ENCODE results near the gene RNF150.

The RNF150 gene

GRCh38 chr4:141130947-141131605, 2.2 kb downstream of the RNF150 start:
- DNase-seq: no peak

GRCh38 chr4:141127884-141128283, 5.4 kb downstream of the RNF150 start:
- no peak for DNase-seq

GRCh38 chr4:141126769-141127168, 6.5 kb downstream of the RNF150 start:
- DNase-seq: no peak

- DNase-seq: no peak
Measured at GRCh38 chr4:141124224-141124623, 9.0 kb downstream of the RNF150 start.

GRCh38 chr4:141121768-141122454, 11.4 kb downstream of the RNF150 start:
- no peak for DNase-seq

- no peak for DNase-seq
Measured at GRCh38 chr4:141121101-141121500, 12.2 kb downstream of the RNF150 start.

- DNase-seq: no peak
Measured at GRCh38 chr4:141120036-141120593, 13.2 kb downstream of the RNF150 start.

GRCh38 chr4:141119071-141119470, 14.2 kb downstream of the RNF150 start:
- no peak for DNase-seq

- DNase-seq: no peak
Measured at GRCh38 chr4:141118381-141118780, 14.9 kb downstream of the RNF150 start.

GRCh38 chr4:141117935-141118334, 15.3 kb downstream of the RNF150 start:
- DNase-seq: no peak

GRCh38 chr4:141109983-141110382, 23.3 kb downstream of the RNF150 start:
- DNase-seq: no peak

- no peak for DNase-seq
Measured at GRCh38 chr4:141107927-141108326, 25.3 kb downstream of the RNF150 start.

- DNase-seq: no peak
Measured at GRCh38 chr4:141102367-141102766, 30.9 kb downstream of the RNF150 start.

GRCh38 chr4:141101511-141101910, 31.8 kb downstream of the RNF150 start:
- no peak for DNase-seq

- no peak for DNase-seq
Measured at GRCh38 chr4:141099326-141099725, 33.9 kb downstream of the RNF150 start.

- DNase-seq: no peak
Measured at GRCh38 chr4:141098163-141098562, 35.1 kb downstream of the RNF150 start.

GRCh38 chr4:141090473-141090872, 42.8 kb downstream of the RNF150 start:
- DNase-seq: no peak

- no peak for DNase-seq
Measured at GRCh38 chr4:141081921-141082395, 51.3 kb downstream of the RNF150 start.

GRCh38 chr4:141080668-141081067, 52.6 kb downstream of the RNF150 start:
- no peak for DNase-seq

- no peak for DNase-seq
Measured at GRCh38 chr4:141079393-141079930, 53.8 kb downstream of the RNF150 start.

GRCh38 chr4:141078871-141079270, 54.4 kb downstream of the RNF150 start:
- no peak for DNase-seq

GRCh38 chr4:141077611-141078225, 55.6 kb downstream of the RNF150 start:
- DNase-seq: no peak

- DNase-seq: no peak
Measured at GRCh38 chr4:141075553-141075952, 57.7 kb downstream of the RNF150 start.

Data from NCI-H510A (cell line).